NCI-H146 (cell line): ENCODE measurements around the gene MYO15B.
A peak's percentile ranks its signal among the peaks of the same experiment; 100 is the strongest.

Source experiments
- DNase-seq: peaks from one replicate; lab custom pipeline; 2025; lab: John Stamatoyannopoulos, UW

Gene MYO15B

GRCh38 chr17:75587675-75588595 lies at the start of gene MYO15B:
Gene MYO15B (plus strand): TSS chr17:75587800. CDS start chr17:75588058, 258 bp downstream.
- DNase-seq, result peak; percentile 69

DNA sequence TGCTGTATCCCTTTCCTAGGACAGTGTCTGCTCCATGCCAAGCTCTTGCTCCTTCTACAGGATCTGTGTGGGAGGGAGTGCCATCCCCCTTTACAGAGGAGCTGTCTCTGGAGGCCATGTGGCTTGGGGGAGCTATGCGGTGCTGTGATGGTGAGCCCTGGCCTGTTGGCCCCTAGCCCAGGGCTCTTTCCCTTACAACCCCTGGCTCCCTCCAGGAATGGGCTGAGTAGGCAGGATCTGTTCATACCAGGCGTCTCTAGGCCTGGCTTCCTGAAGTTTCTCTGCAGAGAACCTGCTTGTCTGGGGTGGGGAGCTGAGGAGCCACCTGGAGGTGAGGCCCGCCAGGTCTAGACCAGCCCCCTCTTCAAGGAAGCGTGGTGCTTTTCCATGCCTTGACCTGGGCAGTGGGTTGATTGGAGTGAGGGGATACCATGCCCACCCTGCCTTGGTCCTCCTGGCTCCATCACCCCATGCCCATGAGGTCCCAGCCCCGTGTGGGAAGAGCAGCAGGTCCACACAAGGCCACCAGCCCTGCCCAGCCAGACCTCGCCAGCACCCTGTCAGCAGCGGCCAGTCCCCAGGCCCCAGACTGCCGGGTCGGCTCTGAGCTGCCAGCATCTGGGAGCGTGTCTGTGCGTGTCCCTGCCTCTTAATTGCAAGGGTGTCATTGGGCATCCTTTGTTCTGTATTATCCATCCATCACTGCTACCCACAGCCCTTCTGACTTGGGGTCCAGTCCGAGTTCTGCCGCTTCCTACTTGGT lies 47.5 kb upstream of the MYO15B start:
- no peak for DNase-seq

GRCh38 chr17:75540923-75541503 lies 46.6 kb upstream of the MYO15B start:
- no peak for DNase-seq

GRCh38 chr17:75542229-75542628 lies 45.4 kb upstream of the MYO15B start:
- DNase-seq, result no peak

- DNase-seq, result no peak
Measured at GRCh38 chr17:75542728-75543336, 44.8 kb upstream of the MYO15B start.

DNA sequence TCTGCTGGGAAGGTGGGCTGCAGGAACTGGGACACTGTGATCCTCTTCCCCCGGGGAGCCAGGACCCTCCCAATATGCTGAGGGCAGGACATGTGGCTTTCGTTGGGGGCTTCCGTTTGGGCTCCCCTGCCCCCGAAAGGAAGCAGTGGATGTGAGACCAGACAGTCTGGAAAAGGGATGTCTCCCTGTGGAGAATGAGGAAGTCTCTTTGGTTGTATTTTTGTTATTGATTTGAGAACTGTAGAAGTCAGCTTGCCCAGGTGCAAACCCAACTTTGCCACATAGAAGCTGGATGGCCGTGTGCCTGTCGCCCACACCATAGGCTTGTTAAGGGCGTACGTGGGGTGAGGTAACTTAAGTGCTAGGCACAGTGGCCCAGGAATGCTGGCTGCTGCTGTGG lies 43.4 kb upstream of the MYO15B start:
- DNase-seq, result no peak

GRCh38 chr17:75546181-75546580 lies 41.4 kb upstream of the MYO15B start:
- no peak for DNase-seq

- DNase-seq, result no peak
Measured at GRCh38 chr17:75547091-75547490, 40.5 kb upstream of the MYO15B start.

GRCh38 chr17:75548813-75549212 lies 38.8 kb upstream of the MYO15B start:
- no peak for DNase-seq

DNA sequence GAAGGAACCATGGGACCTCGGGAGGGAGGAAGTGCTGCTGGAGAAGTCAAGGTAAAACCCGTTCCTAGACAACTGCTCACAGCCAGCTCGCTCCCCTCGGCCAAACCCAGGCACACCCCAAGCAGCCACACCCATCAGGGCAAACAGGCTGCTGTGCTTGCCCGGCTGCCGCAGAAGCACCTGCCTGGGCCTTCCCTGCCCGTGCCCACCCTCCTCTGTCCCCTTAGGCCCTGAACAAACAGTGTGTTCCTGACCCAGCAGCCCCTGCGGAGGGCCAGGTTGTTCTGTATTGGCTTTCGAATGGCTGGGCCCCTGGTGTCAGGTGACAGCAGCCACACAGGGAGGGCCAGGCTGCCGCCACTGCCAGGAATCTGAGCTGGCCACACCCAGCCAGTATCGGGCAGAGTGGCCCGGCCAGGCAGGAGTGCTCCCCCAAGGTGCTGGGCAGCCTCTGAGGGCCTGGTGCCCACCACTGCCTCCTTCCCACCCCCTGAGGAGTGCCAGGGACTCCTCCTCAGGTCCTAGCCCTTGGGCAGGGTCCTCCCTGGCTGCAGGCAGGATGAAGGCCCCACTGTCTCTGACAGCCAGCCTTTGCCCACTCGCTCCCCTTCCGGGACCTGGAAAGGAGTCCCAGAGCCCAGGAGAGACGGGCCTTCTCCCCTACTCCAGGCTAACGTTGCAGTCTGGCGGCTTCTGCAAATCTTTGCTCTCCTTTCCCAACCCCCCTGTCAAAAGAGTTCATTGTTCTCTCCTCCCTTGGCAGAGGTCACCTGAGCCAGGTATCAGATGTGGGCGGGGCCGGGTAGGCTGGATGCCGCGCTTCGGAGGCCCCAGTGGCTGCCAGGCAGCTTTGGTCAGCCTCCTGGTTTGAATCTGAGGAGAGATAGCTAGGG lies 38.1 kb upstream of the MYO15B start:
- peak; percentile 94 for DNase-seq

DNA sequence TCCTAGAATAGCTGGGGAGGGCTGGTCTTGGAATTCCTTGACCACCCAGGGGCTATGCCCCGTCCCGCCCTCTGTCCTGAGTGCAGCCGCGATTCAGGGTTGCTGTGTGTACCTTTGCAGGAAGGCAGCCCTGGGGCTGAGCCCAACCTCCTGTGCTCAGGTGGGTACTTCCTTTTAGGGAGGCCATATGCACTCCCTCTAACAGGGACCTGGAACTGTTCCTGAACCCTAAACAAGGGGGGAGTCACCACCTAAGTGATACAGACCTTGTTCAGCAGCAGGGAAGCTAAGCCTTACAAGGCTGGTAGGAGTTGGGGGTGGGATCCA lies 37.5 kb upstream of the MYO15B start:
- no peak for DNase-seq

- DNase-seq, result no peak
Measured at GRCh38 chr17:75551266-75551665, 36.3 kb upstream of the MYO15B start.

- no peak for DNase-seq
Measured at GRCh38 chr17:75552425-75553294, 34.9 kb upstream of the MYO15B start.

DNA sequence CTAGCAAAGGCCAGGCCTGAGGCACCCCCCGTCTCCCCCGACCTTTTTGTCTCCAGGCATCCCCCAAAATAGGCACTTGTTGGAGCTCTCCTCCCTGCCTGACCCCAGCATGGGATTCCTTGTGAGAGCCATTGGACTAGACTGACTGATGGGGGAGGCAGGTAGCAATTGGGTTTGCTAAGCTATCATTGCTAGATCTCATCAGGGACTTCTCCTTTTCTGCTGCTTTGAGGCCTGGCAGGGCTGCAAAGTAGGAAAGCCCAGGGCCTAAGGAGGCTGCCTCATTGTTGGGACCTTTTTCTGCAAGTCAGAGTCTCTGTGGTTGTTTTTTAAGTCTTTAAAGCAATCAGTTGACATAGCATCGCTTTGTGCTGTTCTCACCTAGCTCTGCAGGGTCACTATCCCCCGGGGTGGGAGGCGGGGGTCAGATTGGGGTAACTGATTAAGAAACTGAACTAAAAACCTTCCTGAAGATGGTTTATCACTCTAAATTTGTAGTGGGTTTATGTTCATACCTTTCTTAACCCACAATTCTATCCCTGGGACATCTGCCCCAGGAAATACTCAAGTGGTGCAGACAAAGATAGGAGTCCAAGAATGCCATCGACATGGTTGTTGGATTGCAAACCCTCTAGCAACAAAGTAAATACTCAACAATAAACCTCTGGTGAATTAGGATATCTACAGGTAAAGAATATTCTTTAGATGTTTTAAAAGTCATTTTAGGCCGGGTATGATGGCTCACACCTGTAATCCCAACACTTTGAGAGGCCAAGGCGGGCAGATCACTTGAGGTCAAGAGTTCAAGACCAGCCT lies 34.1 kb upstream of the MYO15B start:
- DNase-seq, result no peak

DNA sequence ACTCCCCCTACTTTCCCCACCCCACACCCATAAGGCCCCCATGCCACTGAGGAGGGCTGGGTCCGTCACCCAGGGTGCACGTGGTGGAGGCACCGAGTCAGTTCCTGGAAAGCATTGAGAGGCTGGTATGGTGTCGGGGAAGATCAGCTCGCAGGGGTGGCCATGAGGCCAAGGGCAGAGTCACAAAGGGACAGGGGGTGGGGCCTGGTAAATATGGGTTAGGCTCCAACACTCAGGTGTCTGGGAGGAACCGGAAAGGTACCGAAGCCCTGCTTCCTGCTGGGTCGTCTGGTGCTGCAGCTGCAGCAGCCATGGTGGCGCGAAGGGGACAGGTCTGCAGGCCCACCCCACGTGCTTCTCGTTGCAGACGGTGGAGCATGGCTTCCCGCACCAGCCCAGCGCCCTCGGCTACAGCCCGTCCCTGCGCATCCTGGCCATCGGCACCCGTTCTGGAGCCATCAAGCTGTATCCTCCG lies 31.9 kb upstream of the MYO15B start:
- no peak for DNase-seq

GRCh38 chr17:75557075-75557851 lies 30.3 kb upstream of the MYO15B start:
- DNase-seq, result no peak

- DNase-seq, result no peak
Measured at GRCh38 chr17:75557852-75558665, 29.5 kb upstream of the MYO15B start.
